Glutamatergic neuron (in vitro differentiated cells): ENCODE data around the gene MAST4. TPM values are rescaled to one million over a fixed set of nuclear protein-coding genes. Genes with fewer than 3 reads are reported as not detected.

Experiments used
- DNase-seq: peaks from one replicate; pipeline ENCODE4 v3.0.0; 2022
- H3K27ac Mint-ChIP-seq: one replicate; pipeline ENCODE4 v1.8.0; 2020; ENCODE audit warnings: mild to moderate bottlenecking, mixed read lengths, inconsistent platforms; ENCODE audit not compliant: unreplicated experiment
- H3K27me3 Mint-ChIP-seq: one replicate; pipeline ENCODE4 v1.8.0; 2020; ENCODE audit warnings: mild to moderate bottlenecking, moderate library complexity, mixed read lengths, inconsistent platforms; ENCODE audit not compliant: unreplicated experiment
- H3K36me3 Mint-ChIP-seq: one replicate; pipeline ENCODE4 v1.8.0; 2020; ENCODE audit warnings: mild to moderate bottlenecking, mixed read lengths, inconsistent platforms; ENCODE audit not compliant: unreplicated experiment
- H3K4me1 Mint-ChIP-seq: one replicate; pipeline ENCODE4 v1.8.0; 2020; ENCODE audit warnings: mild to moderate bottlenecking, low read depth, mixed read lengths, inconsistent platforms; ENCODE audit not compliant: unreplicated experiment
- H3K4me3 Mint-ChIP-seq: one replicate; pipeline ENCODE4 v1.8.0; 2020; ENCODE audit warnings: mild to moderate bottlenecking, mixed read lengths, inconsistent platforms; ENCODE audit not compliant: unreplicated experiment
- H3K9me3 Mint-ChIP-seq: one replicate; pipeline ENCODE4 v1.8.0; 2020; ENCODE audit warnings: mild to moderate bottlenecking, moderate library complexity, mixed read lengths, inconsistent platforms; ENCODE audit not compliant: unreplicated experiment
- total RNA-seq: library from RNA; stranded (reverse); fragmentation: NEBNext Ultra II Directional; extraction: Animal tissue kit (Norgen Biotek cat#: 25700); gene quantifications from one replicate; pipeline ENCODE4 v1.2.1, GENCODE V29; 2021; ENCODE audit not compliant: unreplicated experiment
- TF ChIP-seq, protein P1 (sequence below): fragments of 200-600 bp; sonication (generic); IDR thresholded peaks from one replicate; pipeline ENCODE4 v1.5.0; 2021; ENCODE audit not compliant: partially characterized antibody, unreplicated experiment

The MAST4 gene
- total RNA-seq, 1 donor from 2014 or later, result 11.5 TPM

DNA sequence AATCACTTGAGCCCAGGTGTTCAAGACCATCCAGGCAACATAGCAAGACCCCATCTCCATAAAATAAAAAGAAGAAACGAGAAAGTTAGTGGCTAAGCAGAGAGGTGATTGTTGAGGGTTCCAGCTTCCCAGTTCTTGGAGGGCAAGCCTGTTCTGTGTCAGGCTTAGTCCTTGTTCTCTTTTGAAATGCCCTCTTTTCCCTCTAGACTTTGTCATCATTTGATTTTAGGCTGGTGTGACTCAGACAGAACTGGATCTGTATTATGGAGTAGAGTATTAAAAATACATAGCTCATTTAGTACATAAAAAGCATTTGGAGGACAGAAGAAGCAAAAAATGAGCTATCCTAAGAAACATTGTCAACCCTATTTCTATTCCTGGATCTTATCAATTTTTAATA is 441.0 kb downstream of the MAST4 start:
- Mint-ChIP-seq H3K27me3 (peaks cover 1% of the 10 kb centered on the region), H3K27ac (no peak overlapping the region), H3K9me3 (no peaks in the 10 kb centered on the region), H3K36me3 (no peaks in the 10 kb centered on the region), H3K4me1 (no peaks in the 10 kb centered on the region), H3K4me3 (no peak overlapping the region)
- DNase-seq, result no peak
- TF ChIP-seq, protein P1, sequence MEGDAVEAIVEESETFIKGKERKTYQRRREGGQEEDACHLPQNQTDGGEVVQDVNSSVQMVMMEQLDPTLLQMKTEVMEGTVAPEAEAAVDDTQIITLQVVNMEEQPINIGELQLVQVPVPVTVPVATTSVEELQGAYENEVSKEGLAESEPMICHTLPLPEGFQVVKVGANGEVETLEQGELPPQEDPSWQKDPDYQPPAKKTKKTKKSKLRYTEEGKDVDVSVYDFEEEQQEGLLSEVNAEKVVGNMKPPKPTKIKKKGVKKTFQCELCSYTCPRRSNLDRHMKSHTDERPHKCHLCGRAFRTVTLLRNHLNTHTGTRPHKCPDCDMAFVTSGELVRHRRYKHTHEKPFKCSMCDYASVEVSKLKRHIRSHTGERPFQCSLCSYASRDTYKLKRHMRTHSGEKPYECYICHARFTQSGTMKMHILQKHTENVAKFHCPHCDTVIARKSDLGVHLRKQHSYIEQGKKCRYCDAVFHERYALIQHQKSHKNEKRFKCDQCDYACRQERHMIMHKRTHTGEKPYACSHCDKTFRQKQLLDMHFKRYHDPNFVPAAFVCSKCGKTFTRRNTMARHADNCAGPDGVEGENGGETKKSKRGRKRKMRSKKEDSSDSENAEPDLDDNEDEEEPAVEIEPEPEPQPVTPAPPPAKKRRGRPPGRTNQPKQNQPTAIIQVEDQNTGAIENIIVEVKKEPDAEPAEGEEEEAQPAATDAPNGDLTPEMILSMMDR, result no peak

DNA sequence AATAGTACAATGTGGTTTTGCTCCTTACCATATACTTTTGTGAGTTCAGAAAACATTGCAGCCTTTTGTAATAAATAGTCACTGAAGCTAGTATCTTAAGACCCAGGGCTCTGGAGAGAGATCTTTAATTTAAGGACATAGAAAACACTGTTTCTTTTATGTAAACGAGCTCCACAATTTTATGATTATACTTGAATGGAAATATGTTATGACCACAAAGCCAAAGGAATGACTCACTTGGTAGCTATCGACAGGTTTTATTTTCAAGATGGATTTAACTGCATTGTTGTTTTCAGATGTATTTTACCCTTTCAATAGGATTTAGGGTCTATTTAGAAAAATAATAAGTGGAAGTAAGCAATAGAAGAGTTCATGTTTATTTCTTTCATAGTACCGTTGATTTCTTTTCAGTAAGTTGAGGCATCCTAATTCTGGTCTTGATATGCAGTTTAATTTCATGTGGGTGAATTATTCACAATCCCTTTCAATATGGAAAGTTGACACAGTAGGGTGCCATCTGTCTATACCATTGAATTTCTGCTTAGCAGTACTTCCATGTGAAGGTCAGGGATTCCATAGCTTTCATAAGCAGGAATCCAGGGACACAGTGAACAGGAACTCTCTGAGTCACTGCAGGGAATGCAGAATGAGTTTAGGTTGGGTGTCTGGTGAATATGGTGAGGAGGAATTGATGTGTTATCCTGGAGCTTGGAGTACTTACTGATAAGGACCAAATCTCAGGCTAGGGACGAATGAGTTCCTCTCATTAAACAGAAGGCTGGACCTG is 442.8 kb downstream of the MAST4 start:
- no peaks in the 10 kb centered on the region for H3K4me1 Mint-ChIP-seq
- no peak overlapping the region for H3K4me3 Mint-ChIP-seq
- H3K27me3 Mint-ChIP-seq, result peaks cover 1% of the 10 kb centered on the region
- H3K9me3 Mint-ChIP-seq, result no peaks in the 10 kb centered on the region
- no peaks in the 10 kb centered on the region for H3K36me3 Mint-ChIP-seq
- TF ChIP-seq, protein P1, result no peak
- H3K27ac Mint-ChIP-seq, result no peak overlapping the region
- no peak for DNase-seq

DNA sequence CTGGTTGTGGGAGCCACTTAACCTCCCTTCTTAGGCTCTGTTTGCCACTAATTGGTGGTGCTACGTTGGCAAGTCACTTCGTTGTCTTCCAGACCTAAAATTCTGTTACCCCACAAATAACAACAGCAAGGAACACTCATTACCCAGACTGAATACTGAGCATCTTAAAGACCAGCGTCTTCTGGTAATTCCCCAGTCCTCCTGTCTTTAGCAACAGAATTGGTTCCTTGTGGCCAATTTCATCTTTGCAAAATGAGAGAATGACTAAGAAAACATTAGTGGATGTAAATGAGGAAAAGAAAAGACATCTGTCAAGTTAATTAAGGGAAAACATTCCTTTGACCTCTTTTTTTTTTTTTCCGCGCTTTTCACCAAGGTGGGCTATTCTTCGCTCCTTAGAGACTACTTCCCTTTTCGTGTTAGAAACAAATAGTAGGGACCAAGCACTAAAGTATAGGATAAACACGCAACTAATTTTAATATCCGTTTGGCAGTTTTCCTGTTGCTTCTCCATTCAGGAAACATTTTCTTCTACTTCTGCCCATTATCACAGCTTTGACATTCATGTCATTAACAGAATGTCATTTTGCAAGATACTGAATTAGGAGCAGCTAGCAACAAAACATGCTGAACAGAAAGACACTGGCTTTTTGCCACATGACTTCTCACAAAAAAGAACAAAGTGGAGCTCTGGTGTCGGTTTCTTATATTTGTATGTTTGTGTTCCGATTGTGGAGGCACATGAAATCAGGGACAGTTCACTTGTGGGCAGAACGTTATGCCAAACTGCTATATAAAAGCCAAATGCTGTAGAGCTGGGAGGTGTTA is 446.2 kb downstream of the MAST4 start:
- no peak overlapping the region for H3K27ac Mint-ChIP-seq
- no peaks in the 10 kb centered on the region for H3K27me3 Mint-ChIP-seq
- no peak for DNase-seq

DNA sequence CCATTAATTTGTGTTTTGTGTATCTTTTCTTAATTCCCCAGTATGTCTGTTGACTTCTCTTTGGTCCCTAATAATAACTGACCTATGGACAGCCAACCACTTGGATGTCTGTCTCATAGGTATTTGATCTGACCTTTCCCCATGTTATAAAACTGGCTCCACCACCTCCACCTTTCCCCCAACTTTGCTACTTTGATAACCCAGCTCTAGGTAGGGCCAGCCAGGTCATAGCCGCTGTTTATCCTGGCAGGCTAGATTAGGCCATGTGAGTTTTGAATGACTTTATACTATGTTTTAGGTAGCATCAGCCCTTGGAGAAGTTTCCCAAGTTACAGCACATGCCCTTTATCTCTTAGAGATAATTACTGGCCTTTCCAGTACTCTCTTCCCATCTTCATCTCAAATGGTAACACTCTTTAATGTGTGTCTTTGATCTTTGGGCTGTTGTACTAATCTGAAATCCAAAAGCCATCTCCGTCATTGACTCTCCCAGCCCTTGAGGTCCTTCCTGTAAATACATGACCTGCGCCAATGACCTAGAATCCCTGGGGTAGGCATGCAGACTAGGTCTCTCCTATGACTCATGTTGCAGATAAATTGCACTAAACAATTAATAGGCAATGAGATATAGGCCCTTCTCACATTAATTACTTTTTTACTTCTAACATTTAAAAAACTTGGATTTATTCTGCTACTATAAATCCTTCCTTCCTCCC is 447.8 kb downstream of the MAST4 start:
- H3K9me3 Mint-ChIP-seq, result no peaks in the 10 kb centered on the region
- H3K36me3 Mint-ChIP-seq, result no peaks in the 10 kb centered on the region
- TF ChIP-seq, protein P1, result no peak
- H3K4me1 Mint-ChIP-seq, result no peaks in the 10 kb centered on the region
- no peak overlapping the region for H3K4me3 Mint-ChIP-seq
- no peak overlapping the region for H3K27ac Mint-ChIP-seq
- H3K27me3 Mint-ChIP-seq, result no peaks in the 10 kb centered on the region
- DNase-seq, result no peak

More for the DNA sequence above, 446.2 kb downstream of the MAST4 start:
- Mint-ChIP-seq H3K9me3 (no peaks in the 10 kb centered on the region), H3K36me3 (no peaks in the 10 kb centered on the region), H3K4me1 (no peaks in the 10 kb centered on the region), H3K4me3 (no peak overlapping the region)
- TF ChIP-seq, protein P1, result no peak
